H1 (cell line): Measurements from ENCODE around the gene PDK4. TPM values are rescaled to one million over a fixed set of nuclear protein-coding genes. Genes with fewer than 3 reads are reported as not detected.

ENCODE experiments used
- FOSL1 ChIP-seq: IDR thresholded peaks from 2 replicates; pipeline ENCODE4 v1.6.1; 2011; ENCODE audit warnings: mild to moderate bottlenecking, low read depth, low read length, moderate library complexity; ENCODE audit not compliant: insufficient read depth
- RBBP5 ChIP-seq: IDR thresholded peaks from 2 replicates; pipeline ENCODE4 v1.7.1; 2012; ENCODE audit warnings: low read depth, mild to moderate bottlenecking, inconsistent platforms, low read length, moderate library complexity, borderline replicate concordance
- YY1 ChIP-seq: IDR thresholded peaks from 2 replicates; pipeline ENCODE4 v1.6.1; 2011; ENCODE audit warnings: low read depth, mild to moderate bottlenecking, low read length
- polyA plus RNA-seq, 7 experiments: library from polyadenylated mRNA; depleted of rRNA in 3 of 7; stranded (reverse) in 5 of 7; unstranded in 2 of 7; fragments of >200 nt in 5 of 7; fragments of 200-250 nt in 2 of 7; gene quantifications; 1 replicate in 5 of 7; 2 replicates in 1 of 7; 4 replicates in 1 of 7; pipeline versions ENCODE4 v1.2.1 to v1.2.3, GENCODE V29; 2011 to 2013; ENCODE audit warnings: missing spikeins in 2 of 7, mixed read lengths in 2 of 7
- total RNA-seq: library from RNA; stranded (reverse); fragmentation: NEBNext Ultra II Directional; extraction: Animal tissue kit (Norgen Biotek cat#: 25700); gene quantifications from 2 replicates; pipeline ENCODE4 v1.2.1, GENCODE V29; 2021

PDK4 gene
- total and polyA plus RNA-seq, 2 of the 8 experiments (the other 6 are each of a cell fraction or from before 2014, with no cell fraction given) = 0.26 TPM; not detected in 1

GRCh38 chr7:95545673-95546072 lies 50.6 kb downstream of the PDK4 start (continued):
- TF ChIP-seq FOSL1 (no peak), RBBP5 (no peak), YY1 (no peak)
- TF ChIP-seq, all 59 proteins: peak for 0
